Activated CD4-positive, alpha-beta T cell treated with anti-CD3 and anti-CD28 coated beads, Interleukin-2, amount 50 U/mL, for 1 hour (primary cell): Measurements from ENCODE around the gene SMAD3.

Source experiments
- DNase-seq: peaks from one replicate; pipeline ENCODE4 v3.0.0-alpha.2; 2020

Gene SMAD3

DNA sequence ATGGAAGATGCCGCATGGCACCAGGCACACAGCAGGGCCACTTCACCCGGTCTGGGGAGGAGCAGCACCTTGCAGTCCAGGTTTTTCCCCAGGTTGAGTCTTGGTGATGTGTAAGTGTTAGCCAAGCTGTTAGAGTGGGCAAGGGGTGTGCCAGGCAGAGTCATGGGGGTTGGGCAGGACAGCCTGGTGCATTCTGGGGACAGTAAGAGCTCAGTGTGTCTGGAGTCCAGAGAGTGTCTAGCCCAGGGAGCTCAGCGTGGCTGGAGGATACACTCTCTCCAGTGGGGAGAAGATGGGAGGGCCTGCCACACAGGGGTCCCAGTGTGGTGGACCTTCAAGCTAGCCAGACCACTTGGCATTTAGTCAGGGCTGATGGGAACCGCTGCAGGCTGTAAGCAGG lies 101.7 kb downstream of the SMAD3 start:
- no peak for DNase-seq

- DNase-seq = no peak
These were observed 103.3 kb downstream of the SMAD3 start for GRCh38 chr15:67168694-67169093.

GRCh38 chr15:67170143-67170925 lies 104.9 kb downstream of the SMAD3 start:
- DNase-seq = no peak

DNA sequence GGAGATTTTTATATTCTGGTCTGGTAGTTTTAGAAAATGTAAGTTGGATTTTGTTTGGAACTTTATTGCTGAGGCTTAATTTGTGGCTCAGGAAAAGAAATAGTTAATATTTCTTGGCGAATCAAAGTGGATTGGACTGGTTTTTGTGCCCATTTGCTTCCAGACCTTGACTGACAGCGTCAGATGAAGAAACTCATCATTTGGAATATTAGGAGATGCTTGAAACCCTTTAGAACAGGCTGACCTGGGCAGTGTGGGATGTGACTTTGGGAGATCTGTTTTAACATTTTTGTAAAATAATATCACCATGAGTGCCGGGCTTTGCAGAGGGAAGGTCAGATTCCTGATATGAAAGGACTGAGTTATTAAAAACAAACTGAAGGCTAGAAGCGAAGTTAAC lies 106.1 kb downstream of the SMAD3 start:
- no peak for DNase-seq

DNA sequence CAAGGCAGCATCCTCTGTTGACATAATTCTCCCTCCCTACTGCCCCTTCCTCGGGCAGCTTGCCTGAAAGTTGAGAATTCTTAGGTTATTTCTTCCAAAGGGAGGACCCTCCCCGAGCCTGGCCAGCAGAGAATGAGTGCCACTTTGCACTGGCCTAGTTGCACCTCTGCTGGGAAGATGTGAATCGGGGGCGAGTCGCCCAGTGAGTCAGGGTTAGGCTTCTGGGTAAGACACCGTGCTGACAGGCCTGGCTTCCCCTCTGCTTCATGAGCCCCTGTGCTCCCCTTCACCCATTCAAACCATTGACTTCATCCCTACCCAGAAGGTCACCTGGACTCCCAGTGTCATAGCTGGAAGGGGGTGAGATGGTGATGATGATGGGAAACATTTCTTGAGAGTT lies 106.8 kb downstream of the SMAD3 start:
- no peak for DNase-seq

DNA sequence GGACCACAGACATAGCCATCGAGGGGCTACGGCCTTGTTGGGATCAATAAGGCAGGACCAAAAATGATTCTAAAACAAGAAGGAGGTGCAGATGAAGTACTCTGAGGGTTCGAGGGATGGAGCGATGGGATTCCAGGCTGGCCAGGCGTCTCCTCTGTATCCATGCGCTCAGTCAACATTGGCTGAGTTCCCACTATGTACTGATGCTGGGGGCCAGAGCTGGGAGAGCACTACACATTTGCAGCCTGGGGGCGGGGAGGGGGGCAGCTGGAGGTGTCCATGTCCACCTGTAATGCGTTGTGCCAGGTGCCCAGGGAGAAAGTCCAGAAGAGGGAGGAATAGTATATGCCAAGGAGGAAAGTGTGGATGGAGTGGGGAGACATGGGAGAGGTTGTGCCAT lies 107.6 kb downstream of the SMAD3 start:
- no peak for DNase-seq

- no peak for DNase-seq
These were observed 108.4 kb downstream of the SMAD3 start for GRCh38 chr15:67173786-67174185.

DNA sequence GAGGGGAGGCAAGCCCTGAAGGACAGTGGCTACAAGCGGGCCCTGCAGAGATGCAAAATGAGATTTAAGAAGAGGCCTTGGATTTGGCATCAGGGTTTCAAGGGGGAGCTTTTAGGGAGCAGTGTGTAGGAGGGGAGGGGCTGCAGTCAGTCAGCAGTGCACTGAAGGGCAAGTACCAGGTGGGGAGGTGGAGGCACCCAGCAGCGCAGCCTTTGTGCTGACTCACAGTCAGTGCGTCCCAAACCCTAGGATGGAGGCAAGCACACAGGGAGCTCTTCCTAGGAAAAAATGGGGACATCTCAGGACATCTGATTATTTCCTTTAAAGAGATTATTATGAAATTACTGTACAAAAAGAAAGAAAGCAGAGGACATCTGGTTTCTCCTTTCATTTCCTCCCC lies 109.0 kb downstream of the SMAD3 start:
- no peak for DNase-seq

DNA sequence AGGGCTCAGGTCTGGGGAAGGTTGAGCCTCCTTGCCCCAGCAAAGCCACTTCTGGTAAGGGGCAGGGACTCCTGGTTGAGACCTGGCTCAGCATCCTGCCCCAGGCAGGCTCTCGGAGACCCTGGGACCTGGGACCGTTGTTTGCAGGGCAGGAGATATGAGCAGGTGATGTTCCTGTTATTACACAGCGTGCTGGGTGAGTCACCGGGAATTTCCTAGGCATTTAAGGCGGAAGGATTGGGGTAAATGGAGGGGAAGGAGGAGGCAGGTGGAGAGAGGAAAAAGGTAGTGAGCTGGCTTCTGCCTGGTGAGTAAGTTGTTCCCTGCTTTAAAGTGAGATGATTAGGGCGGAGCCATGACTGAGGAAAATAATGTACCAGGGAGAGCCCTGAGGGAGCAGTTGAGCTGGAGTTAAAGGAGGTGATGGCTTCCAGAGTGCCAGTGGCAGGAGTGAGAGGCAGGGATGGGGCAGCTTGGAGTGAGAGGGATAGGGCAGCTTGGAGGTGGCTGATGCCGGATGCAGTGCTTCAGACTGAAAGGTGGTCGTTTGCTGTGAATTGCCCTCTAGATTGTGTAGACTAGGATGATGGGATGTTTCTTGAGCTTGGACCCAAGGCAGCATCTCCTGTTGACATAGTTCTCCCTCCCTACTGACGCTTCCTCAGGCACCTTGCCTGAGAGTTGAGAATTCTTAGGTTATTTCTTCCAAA lies 109.6 kb downstream of the SMAD3 start:
- no peak for DNase-seq

GRCh38 chr15:67175643-67176071 lies 110.3 kb downstream of the SMAD3 start:
- no peak for DNase-seq

- no peak for DNase-seq
These were observed 111.0 kb downstream of the SMAD3 start for GRCh38 chr15:67176195-67176971.

DNA sequence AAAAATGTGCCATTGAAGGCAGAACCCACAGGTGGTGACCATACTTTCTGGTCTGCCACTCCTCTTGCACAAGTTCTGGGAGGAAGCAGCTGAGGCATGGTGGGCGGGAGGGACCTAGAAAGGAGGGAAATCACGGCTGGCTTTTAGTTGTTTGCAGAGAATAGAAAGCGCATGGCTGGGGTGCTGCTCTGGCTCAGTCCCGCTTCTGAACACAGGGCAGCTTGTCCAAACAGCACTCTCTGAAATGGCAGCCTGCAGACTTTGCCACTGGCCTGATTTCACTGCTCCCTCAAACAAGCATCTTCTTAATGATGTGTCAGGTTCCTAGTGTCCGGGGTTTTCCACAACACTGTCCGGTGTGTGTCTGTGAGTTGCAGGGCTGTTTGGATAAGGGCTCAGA lies 112.3 kb downstream of the SMAD3 start:
- DNase-seq = no peak

GRCh38 chr15:67178569-67179210 lies 113.3 kb downstream of the SMAD3 start:
- no peak for DNase-seq

DNA sequence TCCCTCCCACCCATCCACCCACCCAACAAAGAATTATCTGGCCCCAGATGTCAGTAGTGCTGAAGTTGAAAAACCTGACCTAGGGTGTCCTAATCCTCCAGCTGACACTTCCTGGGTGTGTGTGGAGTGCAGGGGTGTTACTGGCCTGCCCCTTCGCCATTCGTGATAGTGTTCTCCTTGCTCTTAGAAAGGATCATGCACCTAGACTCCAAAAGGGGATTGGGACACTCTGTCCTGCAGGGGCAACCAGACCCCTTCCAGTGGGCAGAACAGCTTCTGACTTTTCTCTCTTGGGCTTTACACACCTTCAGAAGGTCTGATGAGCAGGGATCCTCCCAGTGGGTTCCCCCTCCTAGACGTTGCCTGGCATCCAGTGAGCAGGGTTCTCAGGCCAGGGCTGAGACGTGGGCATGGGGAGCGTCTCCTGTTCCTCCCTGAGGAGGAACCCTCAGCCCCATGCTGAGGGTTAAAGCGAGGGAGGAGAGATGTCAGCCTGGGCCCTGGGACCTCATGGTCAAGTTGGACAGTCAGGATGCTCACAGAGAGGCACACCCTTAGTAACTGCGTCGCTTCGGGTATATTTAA lies 114.1 kb downstream of the SMAD3 start:
- no peak for DNase-seq

- no peak for DNase-seq
These were observed 114.6 kb downstream of the SMAD3 start for GRCh38 chr15:67180035-67180434.

GRCh38 chr15:67180514-67181191 lies 115.3 kb downstream of the SMAD3 start:
- no peak for DNase-seq

- DNase-seq = no peak
These were observed 115.8 kb downstream of the SMAD3 start for GRCh38 chr15:67181221-67181639.

- DNase-seq = no peak
These were observed 118.2 kb downstream of the SMAD3 start for GRCh38 chr15:67183443-67184169.

DNA sequence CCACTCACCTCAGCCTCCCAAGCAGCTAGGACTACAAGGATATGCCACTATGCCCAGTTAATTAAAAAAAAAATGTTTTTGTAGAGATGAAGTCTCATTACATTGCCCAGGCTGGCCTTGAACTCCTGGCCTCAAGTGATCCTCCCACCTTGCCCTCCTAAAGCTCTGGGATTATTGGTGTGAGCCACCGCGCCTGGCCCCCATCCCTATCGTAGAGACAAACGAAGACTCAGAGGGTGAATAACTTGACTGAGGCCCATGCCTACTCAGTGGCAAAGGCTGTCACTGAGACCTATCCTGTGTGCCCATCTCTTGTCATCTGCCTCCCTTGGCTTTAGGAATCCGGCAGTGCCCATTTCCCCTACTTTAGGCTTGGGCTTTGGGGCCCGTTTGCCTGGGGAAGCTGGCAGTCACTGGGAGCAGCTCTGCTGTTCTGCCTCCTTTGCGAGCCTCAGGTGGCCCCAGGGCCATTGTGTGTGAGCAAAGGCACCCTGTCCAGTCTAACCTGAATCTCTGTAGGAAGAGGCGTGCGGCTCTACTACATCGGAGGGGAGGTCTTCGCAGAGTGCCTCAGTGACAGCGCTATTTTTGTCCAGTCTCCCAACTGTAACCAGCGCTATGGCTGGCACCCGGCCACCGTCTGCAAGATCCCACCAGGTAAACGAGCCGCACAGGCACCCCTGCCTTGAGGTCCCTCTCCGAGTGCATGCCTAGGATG lies 119.0 kb downstream of the SMAD3 start:
- DNase-seq = no peak

- no peak for DNase-seq
These were observed 119.6 kb downstream of the SMAD3 start for GRCh38 chr15:67185051-67185450.
